Epithelial cell of proximal tubule (primary cell): Measurements from ENCODE around the gene GPATCH4. TPM values are rescaled to one million over a fixed set of nuclear protein-coding genes. Genes with fewer than 3 reads are reported as not detected.
"Not testable (repeated sequence)": the region's sequence is repeated elsewhere in the genome, so short reads cannot be mapped to it uniquely, and the experiment has no call there.

Source experiments
- DNase-seq: peaks from one replicate; pipeline ENCODE4 v3.0.0-alpha.2; 2011; ENCODE audit warnings: low read depth
- H3K4me3 ChIP-seq: 2 replicates; pipeline ENCODE4 v1.5.1; 2011; ENCODE audit warnings: low read depth, mild to moderate bottlenecking, low read length
- CTCF ChIP-seq: conservative IDR thresholded peaks from 2 replicates; pipeline ENCODE4 v1.5.1; 2012; ENCODE audit warnings: low read depth, mild to moderate bottlenecking, low read length
- total RNA-seq: library from RNA; depleted of rRNA; stranded (reverse); fragments of >200 nt; gene quantifications from 2 replicates; pipeline ENCODE4 v1.2.3, GENCODE V29; 2015

The GPATCH4 gene
- total RNA-seq, 1 donor from 2014 or later, result 15.9 TPM

DNA sequence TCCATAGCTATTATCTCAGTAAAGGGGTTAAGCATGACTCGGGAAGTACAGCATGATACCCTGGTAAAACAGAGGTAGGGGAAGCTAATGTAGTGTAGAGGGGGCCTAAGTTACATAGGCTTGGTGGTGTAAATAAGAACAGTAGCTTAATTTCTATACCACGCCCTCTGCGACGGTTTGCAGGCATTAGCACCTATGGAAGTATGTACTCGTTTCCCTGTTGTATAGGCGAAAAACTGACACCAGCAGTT lies 10.2 kb downstream of the GPATCH4 start:
- no peak for DNase-seq
- no peak for TF ChIP-seq CTCF
- H3K4me3 ChIP-seq, result peak overlapping the region; percentile 80

- TF ChIP-seq CTCF, result no peak
- DNase-seq, result no peak
- H3K4me3 ChIP-seq, result peak overlapping the region; percentile 80
These were observed 10.7 kb downstream of the GPATCH4 start for GRCh38 chr1:156590326-156591180.

DNA sequence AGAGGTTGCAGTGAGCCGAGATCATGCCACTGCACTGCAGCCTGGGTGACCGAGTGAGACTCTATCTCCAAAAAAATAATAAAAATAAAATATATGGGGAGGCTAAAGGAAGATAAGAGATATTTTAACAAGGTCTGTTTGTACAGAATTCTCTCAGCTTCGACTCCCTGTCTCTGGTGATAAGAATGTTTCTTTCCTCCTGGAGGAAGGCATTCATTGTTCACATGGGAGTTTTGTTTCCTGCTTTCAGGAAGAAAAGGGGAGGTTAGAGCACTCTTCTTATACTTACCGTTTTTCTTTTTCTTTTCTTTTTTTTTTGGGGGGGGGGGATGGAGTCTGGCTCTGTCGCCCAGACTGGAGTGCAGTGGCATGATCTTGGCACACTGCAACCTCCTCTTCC lies 11.7 kb downstream of the GPATCH4 start:
- H3K4me3 ChIP-seq, result no peak overlapping the region
- no peak for DNase-seq
- TF ChIP-seq CTCF, result no peak

GRCh38 chr1:156587927-156588326 lies 13.4 kb downstream of the GPATCH4 start:
- not testable (repeated sequence) for DNase-seq, H3K4me3 ChIP-seq

DNA sequence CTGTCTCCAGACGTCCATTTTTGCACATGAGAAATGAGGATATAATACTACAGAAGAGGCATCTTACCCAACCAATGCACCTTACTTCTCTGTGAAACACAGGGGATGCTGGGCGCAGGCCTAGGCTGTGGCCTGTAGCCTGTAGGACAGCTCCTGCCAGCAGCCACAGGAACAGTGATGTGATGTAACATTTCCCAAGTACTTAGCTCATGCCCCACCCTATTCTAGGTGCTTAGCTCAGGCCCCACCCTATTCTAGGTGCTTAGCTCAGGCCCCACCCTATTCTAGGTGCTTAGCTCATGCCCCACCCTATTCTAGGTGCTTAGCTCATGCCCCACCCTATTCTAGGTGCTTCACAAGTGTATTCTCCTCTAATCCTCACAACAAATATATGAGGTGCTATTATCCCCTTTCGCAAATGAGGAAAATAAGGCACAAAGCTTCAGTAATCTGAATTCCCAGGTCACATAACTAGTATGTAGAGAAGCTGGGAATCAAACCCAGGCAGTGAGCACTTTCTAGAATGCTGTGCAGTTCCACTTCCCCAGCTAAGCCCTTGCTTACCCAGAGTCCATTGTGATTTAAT lies 14.3 kb downstream of the GPATCH4 start:
- TF ChIP-seq CTCF, result no peak
- no peak overlapping the region for H3K4me3 ChIP-seq
- no peak for DNase-seq

DNA sequence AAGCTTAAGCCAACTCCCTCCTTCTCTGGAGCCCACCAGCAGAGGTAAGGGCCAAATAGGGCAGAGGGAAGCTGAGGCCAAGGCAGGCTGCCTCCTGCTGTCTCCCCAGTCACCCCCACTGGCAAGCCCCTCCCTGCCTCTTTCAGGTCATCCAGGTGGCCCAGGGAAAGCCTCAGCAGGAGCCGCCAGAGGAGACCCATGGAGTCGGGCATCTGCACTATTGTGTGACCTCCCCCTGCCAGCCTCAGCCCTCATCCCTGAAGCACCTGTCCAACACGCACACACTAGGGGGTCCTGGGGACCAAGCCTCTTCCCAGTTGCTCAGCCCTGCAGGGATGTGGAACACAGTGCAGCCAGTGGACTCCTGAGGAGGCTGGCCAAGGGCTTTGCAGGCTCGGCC lies 15.0 kb downstream of the GPATCH4 start:
- TF ChIP-seq CTCF, result no peak
- DNase-seq, result no peak
- no peak overlapping the region for H3K4me3 ChIP-seq

- DNase-seq, result no peak
- TF ChIP-seq CTCF, result peak; percentile 28
- H3K4me3 ChIP-seq, result no peak overlapping the region
These were observed 16.5 kb downstream of the GPATCH4 start for GRCh38 chr1:156584813-156585212.
